NCI-H2171 treated with DMSO at 0.1 percent for 48 hours (cell line): ENCODE results near the gene BRK1.
"Not testable (repeated sequence)": the region's sequence is repeated elsewhere in the genome, so short reads cannot be mapped to it uniquely, and the experiment has no call there.

Source experiments
- DNase-seq: peaks from one replicate; lab custom pipeline; 2025; lab: John Stamatoyannopoulos, UW

BRK1 gene

GRCh38 chr3:10115326-10116137, at the start of gene BRK1:
Gene BRK1 (plus strand): TSS chr3:10115675. CDS start chr3:10115702, 27 bp downstream.
- peak; percentile 92 for DNase-seq

- DNase-seq = not testable (repeated sequence)
Measured at GRCh38 chr3:10070077-10070476, 45.4 kb upstream of the BRK1 start.

DNA sequence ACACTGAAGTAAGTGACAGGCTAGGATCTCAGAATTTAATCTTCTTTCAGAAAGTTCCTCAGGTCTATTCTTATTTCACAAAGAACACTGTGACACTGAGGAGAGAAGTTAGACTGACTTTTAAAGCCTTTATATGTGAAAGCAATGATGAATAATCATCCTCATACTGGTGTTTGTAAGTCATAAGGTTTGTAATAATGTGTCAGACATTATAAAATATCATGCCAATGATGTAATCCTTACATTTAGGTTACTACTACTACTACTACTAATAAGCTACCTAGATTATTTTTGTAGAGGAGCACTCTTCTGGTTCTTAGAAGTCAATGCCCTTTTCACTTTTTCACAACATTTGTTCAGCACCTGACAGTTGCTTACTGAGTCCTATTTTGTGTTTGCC, 40.8 kb upstream of the BRK1 start:
- DNase-seq = no peak

DNA sequence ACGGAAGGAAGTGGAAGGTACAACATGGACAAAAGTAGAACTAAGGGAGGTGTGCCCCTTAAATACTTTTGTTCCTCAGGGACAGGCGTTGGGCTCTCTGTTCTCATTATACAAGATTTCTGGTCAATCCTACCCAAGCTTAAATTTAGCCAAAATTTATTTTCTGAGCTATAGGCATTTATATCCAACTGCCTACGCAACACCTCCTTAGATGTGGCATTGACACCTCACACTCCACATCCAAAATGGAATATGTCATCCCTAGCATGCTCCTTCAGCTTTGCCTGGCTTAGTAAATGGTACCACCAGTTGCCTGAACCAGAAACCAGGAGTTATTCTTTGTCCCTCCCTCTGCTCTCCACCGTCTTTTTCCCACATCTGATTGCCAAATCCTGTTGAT, 33.6 kb upstream of the BRK1 start:
- no peak for DNase-seq

DNA sequence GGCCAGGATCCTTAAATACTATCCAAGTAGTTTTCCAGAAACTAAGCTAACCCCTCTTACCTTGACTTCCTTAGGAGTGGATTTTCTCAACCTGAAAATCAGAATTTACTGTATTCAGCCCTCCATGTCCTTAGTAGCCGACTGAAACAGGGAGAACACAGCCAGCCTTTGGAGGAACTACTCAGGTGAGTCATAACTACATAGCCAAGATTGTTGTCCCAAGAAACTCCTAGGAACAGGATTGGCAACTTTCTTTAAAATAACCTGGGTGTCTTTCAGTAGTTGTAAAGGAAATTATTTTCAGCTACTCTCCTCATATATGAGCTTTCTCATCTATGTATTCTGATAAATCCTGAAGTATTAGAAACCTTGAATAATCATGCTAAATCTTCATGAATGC, 29.7 kb upstream of the BRK1 start:
- DNase-seq = no peak

DNA sequence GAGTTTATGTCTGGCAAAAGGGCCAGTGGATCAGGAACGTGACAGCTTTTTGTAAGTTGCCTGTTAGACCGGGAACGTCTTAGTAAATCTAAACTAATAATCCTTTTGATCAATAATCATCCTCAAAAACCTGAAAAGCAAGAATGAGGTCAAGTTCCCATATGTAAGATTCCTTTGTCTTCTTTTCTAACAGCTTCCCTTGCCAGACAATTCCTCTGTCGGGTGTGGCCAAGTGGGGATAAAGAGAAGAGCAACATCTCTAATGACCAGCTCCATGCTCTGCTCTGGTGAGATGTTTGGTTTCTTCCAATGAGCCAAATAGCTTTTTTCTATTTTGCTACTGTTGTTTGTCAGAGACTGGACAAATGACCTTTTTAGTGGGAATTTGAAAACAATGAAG, 27.2 kb upstream of the BRK1 start:
- no peak for DNase-seq

GRCh38 chr3:10090179-10090578, 25.3 kb upstream of the BRK1 start:
- no peak for DNase-seq

DNA sequence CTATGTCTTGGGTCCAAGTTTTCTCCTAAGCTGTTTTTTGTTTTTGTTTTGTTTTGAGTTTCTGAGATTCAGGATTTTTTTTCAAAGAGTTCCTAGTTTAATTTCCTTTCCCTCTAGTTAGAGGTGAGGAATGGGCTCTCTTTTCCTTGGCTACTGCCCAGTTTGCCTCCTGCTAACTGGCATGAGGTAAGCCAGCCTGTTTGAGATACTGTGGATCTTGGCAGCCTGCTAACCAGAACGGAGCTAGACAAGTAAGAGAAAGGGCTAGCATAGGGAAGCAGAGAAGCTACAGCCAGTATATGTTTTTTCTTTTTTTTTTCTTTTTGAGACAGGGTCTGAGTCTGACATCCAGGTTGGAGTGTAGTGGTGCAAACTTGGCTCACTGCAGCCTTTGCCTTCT, 24.7 kb upstream of the BRK1 start:
- not testable (repeated sequence) for DNase-seq

- DNase-seq = not testable (repeated sequence)
Measured at GRCh38 chr3:10091387-10091786, 24.1 kb upstream of the BRK1 start.

DNA sequence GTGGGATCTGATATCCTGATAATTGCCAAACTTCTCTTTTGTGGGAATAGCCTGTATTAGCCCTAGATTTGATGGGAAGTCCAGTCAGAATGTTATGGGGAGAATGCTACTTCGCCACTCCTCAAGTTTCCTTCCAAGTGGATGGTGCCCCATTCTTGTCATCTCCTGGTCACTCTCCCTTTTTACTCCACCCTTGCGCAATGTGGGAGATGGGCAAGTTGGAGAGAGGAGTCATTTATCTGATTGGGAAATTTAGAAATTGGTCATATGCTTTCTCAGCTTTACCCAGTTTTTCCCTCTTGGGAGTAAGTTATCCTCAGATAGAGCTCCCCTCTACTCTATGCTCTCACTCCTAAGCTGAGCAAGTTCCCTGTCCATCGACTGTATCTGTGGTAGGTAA, 21.8 kb upstream of the BRK1 start:
- DNase-seq = no peak

DNA sequence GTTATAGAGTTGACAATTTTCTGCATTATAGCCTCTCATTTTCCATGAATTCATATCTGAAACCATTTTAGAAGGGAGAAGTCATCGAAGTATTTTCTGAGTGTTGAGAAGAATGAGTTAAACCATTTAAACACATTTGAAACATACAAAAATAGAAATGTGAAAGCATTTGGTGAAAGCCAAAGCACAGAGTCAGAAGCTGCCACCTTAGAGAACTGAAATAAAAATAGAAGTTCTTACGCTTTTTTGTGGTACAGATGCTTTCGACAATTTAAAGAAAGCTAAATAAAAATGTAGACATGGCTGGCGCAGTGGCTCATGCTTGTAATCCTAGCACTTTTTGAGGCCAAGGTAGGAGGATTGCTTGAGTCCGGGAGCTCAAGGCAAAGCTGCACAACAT, 16.4 kb upstream of the BRK1 start:
- DNase-seq = no peak

- DNase-seq = no peak
Measured at GRCh38 chr3:10106919-10107318, 8.6 kb upstream of the BRK1 start.

DNA sequence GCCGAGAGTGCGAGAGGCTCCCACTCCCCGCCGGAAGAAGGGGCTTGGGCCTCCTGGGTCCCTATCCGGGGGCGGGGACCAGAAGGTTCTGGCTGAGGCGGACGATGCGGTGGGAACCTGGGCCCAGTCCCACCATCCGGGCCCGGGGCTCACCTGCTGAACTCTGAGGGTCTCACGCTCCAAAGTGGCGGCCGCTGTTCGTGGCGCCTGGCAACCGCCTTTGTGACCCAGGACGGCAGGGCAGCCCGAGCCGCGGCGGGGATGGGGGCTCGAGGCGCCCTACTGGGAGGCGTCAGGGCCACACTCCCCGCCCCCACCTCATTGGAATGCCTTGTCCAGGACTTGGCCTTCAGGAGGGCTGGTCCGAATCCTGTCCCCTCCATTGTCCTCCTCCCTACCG, 7.4 kb upstream of the BRK1 start, which contains the start of gene FANCD2OS:
Gene FANCD2OS (minus strand): TSS at position 165 of the 400 bp plus-strand sequence. CDS start 3,481 bp downstream, outside the sequence.
- DNase-seq = no peak

DNA sequence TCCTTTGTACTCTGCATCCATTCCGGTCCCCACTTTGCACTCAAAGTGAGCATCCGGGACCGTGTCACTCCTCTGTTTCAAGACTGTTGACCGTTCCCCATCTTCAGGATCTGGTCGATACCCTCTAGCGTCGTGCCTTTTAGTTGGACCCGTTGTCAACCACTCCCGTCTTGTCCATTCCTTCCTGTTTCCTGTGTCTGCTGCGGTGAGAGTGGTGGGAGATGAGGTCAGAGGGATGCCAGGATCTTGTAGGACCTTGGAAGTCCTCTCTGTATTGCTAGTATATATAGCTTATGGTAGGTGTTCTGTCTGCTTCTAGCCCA, 624 bp downstream of the BRK1 start:
- DNase-seq = no peak

DNA sequence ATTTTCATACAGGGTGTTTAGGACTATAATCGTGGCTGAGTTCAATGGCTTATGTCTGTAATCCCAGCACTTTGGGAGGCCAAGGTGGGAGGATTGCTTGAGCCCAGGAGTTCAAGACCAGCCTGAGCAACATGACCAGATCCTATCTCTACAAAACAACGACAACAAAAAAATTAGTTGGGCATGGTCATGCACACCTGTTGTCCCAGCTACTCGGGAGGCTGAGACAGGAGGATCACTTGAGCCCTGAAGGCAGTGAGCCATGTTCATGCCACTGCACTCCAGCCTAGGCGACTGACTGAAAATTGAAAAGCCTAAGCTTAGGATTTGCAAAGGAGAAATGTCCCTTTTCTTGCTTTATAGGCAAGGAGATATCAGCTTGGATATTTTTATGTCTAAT, 1.5 kb downstream of the BRK1 start:
- no peak for DNase-seq

DNA sequence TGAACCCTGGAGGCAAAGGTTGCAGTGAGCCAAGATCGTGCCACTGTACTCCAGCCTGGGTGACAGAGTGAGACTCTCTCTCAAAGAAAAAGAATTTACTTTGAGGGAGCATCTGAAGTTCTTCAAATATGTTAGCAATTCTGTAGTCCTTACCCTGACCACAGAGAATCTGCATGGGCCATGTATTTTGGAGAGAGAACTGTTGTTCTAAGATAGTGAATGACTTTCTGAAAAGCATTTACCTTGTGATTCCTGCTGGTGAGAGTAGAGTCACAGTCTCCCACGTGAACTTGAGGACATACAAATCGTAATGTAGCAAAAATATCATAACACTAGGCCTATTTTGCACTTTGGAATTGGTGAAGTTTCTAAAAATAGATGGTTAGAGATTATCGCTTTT, 3.9 kb downstream of the BRK1 start:
- no peak for DNase-seq

DNA sequence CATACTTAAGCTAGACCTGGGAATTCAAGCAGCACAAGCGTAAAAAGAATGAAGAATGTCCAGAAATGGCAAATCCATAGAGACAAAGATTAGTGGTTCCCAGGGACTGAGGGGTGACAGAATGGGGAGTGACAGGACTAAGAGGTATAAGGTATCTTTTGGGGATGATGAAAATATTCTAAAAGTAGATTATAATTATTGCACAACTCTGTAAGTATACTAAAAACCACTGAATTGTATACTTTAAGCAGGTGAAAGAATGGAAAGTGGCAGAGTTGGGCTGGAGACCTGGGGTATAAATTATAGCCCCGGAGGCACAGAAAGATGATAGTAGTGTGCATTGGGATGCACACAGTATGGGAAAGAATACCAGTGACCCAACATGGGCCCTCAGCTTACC, 5.6 kb downstream of the BRK1 start:
- no peak for DNase-seq

DNA sequence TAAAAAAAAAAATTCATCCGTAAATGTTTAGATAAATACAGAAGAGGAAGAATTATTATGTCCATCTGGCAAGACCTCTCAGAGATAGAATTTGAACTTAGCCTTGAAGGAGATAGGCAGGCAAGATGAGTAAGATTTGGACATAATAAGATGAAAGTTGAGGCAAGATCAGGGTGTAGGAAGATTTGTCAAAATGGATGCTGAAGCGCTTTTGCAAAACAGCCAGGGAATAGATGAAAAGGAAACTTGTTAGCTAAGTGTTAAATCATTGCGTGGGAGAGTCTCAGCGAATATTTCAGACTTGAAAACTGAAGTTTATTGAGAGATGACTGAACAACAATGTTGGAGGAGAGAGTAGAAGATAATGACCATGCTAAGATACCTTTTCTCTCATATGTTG, 7.2 kb downstream of the BRK1 start:
- DNase-seq = no peak

GRCh38 chr3:10135872-10136271, 20.4 kb downstream of the BRK1 start:
- DNase-seq = not testable (repeated sequence)

GRCh38 chr3:10136426-10137005, 21.0 kb downstream of the BRK1 start:
- no peak for DNase-seq

DNA sequence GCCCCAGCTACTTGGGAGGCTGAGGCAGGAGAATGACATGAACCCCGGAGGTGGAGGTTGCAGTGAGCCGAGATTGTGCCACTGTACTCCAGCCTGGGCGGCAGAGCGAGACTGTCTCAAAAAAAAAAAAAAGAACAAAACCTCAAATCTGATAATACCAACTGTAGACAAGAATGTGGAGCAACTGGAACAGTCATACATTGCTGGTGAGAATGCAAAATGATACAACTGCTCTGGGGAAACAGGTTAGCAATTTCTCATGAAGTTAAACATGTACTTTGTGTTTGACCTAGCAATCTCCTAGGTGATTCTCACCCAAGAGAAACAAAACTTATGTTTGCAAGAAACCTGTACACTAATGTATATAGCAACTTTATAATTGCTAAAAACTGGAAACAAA, 21.7 kb downstream of the BRK1 start:
- no peak for DNase-seq

DNA sequence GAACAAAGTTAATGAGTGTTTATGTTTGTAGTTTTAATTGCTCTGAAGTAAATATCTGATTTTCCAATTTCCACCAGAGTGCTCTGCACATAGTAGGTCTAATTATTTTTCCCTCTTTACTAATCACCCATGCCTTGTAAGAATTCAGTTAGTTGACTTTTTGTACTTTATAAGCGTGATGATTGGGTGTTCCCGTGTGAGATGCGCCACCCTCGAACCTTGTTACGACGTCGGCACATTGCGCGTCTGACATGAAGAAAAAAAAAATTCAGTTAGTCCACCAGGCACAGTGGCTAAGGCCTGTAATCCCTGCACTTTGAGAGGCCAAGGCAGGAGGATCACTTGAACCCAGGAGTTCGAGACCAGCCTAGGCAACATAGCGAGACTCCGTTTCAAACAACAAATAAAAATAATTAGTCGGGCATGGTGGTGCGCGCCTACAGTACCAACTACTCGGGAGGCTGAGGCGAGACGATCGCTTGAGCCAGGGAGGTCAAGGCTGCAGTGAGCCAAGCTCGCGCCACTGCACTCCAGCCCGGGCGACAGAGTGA, 25.6 kb downstream of the BRK1 start:
- no peak for DNase-seq

DNA sequence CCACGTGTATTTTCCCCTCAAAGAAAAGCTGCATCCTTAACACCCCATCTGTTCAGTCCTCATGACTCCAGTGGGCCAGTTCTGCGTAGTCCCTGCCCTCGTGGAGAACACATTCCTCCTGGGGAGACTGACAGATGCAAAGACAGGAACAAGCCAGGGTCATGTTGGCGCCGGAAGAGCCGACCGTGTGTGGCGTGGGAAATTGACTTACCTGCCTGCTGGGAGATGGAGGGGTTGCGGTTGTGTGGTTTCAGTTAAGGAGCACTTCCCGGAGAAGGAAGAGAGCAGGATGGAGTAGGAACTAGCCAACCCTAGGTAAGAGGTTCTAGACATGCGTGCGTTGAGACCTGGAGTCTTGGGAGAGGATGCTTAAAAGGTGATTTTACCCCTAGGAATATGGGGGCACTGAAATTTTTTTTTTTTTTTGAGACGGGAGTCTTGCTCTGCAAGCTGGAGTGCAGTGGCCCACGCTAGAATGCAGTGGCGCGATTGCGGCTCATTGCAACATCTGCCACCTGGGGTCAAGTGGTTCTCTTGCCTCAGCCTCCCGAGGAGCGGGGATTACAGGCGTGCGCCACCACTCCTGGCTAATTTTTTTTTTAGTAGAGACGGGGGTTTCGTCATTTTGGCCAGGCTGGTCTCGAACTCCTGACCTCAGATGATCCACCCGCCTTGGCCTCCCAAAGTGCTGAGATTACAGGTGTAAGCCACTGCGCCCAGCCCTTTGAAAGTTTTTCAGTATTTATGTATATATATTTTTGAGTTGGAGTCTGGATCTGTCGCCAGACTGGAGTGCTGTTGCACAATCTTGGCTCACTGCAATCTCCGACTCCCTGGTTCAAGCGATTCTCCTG, 27.5 kb downstream of the BRK1 start:
- DNase-seq = peak; percentile 1
